Right ventricle myocardium superior (tissue), 1 donor: ENCODE measurements around the gene MBNL2. TPM values are rescaled to one million over a fixed set of nuclear protein-coding genes. Genes with fewer than 3 reads are reported as not detected.
"Not testable (repeated sequence)": the region's sequence is repeated elsewhere in the genome, so short reads cannot be mapped to it uniquely, and the experiment has no call there.

Source experiments
- ATAC-seq: fragments of 200-7000 bp; cut with Tn5 transposase; one replicate; pipeline ENCODE4 v1.9.1; 2020; ENCODE audit warnings: mild to moderate bottlenecking; ENCODE audit not compliant: poor library complexity
- DNase-seq: peaks from one replicate; pipeline ENCODE4 v3.0.0-alpha.2; 2020
- intact Hi-C: fragments of 100-400 bp; cut with DNase I; formaldehyde crosslinking; loops from one replicate; pipeline ENCODE4 v1.11.2; 2022
- total RNA-seq: library from RNA; stranded (reverse); fragmentation: NEBNext Ultra II Directional; extraction: Animal tissue kit (Norgen Biotek cat#: 25700); gene quantifications from one replicate; pipeline ENCODE4 v1.2.1, GENCODE V29; 2021
- donor health status: DM: no; HTN: yes; CAD: no; lungs with severe emphysema.

Gene MBNL2
- total RNA-seq, 1 donor from 2014 or later: 69.3 TPM

DNA sequence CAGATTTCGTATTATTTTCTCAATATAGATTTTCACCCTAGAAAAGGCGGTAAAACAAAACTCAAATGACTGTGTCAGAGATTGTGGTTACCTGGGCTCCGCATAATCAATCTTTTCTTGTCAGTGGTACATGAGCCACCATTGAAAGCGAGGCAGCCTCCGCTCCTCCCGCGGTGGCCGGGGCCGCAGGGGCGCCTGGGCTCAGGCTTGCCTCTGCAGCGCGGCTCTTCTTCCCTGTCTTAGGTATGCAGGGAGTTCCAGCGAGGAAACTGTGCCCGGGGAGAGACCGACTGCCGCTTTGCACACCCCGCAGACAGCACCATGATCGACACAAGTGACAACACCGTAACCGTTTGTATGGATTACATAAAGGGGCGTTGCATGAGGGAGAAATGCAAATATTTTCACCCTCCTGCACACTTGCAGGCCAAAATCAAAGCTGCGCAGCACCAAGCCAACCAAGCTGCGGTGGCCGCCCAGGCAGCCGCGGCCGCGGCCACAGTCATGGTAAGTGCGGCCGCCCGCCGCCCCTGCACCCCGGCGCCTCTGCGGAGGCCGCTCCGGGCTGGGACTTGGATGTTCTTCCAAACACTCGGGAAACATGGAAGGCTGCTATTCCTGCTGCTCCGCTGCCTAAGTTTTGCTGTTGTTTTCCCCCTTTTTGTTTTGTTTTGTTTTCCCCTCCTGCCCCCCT, 124.6 kb downstream of the MBNL2 start:
- ATAC-seq (no peak), DNase-seq (no peak)
- intact Hi-C loops: no loop called here

DNA sequence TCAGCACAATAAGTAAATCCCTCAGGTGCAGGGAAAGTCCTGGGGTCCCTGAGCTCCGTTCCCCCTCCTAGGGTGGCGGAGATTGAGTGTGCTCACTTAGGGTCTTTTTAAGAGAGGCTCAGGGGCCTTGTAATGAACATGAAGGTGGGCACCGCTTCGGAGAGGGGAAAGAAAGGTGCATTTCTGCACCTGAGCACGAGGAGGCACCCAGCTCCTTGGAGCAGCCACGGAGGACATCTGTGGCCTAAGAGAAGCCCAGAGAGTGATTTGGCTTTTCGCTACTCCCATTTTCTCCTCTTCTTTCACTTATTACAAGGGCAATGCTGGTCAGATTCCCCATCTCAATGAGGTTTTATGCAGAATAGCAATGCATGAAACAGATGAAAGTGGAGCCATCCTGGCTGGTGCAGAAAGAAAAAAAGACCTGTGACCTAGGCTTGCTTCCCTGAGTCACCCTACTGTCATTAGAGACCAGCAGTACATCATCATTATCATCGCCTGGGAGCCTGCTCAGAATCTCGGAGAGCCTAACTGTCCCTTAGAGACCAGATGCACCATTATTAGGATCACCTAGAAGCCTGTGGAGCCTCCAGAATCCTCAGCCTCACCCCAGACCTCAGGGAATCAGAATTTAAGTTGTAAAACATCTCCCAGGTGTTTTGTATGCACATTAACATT, 125.3 kb downstream of the MBNL2 start:
- DNase-seq: no peak
- ATAC-seq: no peak
- intact Hi-C loops: no loop called here

DNA sequence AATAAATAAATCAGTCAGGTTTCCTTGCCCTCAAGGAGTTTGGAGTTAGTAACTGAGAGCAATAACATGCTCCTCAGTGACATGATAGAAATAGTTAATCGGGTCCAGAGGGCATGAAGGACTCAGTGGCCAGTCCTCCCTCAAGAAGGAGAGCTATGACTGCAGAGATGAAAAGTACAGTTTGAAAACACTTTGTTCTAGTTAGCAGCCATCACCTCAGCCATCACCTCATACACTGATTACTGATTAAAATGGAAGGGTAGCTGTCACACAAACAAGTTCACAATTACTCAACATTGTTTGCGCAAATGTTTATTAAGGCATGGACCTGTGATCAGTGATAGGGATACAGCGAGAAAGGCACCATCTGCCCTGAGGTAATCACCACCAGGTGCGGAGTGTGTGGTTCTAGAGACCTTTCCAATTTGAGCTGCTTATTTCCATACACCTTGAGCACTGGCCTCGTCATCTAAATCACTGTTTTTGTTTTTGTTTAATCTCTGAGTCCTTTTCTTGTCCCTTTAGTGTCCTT, 126.5 kb downstream of the MBNL2 start:
- intact Hi-C loops: no loop called here
- ATAC-seq: no peak
- no peak for DNase-seq

DNA sequence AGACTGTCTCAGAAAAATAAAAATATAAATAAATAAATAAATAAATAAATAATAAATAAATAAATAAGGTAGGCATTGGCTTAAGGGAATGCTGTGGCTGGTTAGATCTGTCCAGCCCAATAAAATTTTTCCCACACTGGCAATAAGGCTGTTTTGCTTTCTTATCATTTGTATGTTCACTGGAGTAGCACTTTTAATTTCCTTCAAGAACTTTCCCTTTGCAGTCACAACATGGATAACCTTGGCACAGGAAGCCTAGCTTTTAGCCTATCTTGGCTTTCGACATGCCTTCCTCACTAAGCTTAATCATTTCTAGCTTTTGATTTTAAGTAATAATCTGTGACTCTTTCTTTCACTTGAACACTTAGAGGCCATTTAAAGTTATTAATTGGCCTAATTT, 129.9 kb downstream of the MBNL2 start:
- intact Hi-C loops, DNase-seq: not testable (repeated sequence)
- ATAC-seq: peak; percentile 23

DNA sequence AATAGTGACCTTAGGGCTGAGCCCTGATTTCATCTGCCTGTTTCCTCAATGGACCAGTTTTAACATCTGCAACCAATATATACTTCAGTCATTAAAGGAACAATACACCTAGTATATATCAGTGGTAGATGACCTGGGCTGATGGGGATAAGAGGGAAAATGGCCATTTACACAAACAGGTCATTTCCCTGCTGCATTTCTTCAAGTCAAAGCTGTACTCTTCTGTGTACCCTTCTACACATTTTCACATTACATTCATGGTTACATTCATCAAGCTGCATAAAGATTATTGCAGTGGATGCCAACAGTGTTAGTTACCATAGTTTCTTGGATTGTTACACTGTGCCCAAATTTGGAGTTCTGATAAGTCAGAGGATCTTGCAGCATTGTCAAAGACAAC, 130.7 kb downstream of the MBNL2 start:
- ATAC-seq: no peak
- intact Hi-C loops: no loop called here

DNA sequence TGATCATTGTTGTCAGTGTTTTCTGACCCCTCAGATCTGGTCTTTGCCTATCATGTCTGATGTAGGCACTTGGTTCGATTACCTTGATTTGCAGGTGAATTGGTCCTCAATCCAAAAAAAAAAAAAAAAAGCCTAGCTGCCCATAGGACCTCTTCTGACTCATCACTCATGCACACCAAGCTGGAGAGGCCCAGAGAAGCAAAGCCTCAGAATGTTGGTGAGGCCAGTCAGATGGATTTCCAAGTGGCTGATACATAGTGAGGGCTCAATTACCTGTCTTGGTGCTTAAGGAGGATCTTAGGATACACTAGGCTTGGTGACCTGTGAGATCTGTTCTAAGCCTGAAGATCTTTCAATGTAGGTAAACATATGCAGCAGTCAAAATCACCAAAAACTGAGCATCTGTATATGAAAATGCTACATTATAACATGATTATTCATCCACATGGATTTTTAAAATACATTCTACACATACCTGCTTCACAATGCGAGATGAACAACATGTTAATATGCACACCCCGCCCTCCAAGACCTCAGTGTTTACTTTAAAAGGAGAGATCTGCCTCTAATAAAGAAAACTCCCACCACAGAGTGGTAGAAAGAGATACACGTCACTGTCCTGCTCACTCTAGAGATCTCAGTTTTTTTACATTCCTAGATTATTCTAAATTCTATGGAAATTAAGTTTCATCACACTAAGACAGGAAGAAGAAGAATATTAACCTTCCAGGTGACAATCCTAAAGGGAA, 132.0 kb downstream of the MBNL2 start:
- DNase-seq (no peak), ATAC-seq (no peak)
- intact Hi-C loops: no loop called here

More for the DNA sequence above, 130.7 kb downstream of the MBNL2 start:
- no peak for DNase-seq

DNA sequence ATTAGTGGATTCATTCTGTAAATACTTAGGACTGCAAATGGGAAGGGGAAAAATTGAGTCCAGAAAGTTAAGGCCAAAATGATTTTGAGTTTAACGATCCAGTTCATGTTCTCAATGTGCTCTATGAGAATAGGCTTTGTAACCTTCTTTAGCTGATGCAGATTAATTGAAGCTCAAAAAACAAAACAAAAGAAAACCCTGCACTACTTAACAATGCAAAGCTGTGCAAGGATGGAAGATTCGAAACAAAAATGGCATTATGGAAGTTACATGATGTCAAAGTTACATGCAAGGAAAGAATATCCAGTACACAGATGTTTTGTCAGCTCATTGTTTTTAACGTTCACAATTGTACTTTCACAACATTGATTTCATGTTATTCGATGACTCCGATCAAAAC, 132.7 kb downstream of the MBNL2 start:
- no peak for DNase-seq
- intact Hi-C loops: loop anchor here (5.0 kb wide), 2 partner anchors 133 to 243 kb away; partner anchors contain the start of gene MBNL2
- ATAC-seq: no peak

DNA sequence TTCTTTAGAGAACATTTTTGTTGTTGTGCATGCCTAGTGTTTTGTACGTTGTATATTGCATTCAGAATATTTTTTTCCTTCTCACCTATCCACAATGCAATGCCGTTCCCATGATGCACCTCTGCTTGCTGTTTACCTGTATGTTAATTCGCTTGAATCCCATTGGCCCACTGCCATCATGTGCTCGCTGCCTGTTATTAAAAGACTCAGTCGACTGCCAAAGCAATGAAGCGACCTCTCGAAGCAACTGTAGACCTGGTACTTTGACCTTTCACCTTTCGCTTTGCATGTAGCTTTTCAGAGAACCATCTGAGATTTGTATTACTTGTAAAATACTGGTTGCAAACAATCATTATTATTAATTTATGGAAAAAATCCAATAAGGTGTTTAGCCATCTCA, 134.5 kb downstream of the MBNL2 start:
- intact Hi-C loops: loop anchor here (5.0 kb wide), 2 partner anchors 134 to 244 kb away; partner anchors contain the start of gene MBNL2

DNA sequence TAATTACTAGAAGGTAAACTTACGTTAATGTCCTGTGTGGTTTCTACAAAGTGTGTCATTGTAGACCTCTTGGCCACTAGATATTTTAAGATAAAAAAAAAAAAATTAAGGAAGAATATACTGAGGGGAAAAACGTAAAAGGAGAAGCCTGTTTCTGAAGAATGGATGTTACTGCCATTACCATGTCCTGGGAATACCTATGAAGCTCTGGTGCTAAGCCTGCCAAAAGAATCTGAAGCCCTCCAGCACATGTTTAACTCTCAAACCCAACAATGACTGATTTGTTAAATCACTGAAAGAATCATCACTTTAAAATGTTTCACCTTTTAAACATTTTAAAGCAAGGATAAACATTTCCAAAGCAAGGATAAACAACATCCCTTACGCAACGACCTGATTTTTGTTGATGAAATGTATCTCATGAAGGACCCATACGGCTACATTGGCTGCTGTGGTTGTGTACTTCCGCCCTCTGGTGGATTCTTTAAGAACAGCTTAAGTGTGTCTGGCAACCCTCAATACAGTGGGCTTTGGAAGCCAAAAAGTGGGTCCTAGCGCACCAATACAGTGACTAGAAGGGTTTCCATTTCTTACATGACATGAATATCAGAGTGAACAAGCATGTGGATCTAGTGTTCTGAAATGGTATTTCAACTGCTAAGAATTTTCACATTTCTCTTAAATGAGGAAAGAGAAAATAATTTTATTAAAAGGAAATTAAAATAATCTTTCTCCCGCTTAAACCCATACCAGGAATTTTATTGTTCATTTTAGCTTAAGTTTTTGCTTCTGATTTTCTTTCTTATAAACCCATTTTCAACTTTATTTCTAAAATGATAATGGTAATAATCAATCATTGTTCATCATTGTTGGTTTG, 137.3 kb downstream of the MBNL2 start:
- ATAC-seq (peak; percentile 92), DNase-seq (no peak)
- intact Hi-C loops: loop anchor here (5.0 kb wide), 2 partner anchors 137 to 247 kb away; partner anchors contain the start of gene MBNL2

More for the DNA sequence above, 134.5 kb downstream of the MBNL2 start:
- DNase-seq (no peak), ATAC-seq (no peak)

DNA sequence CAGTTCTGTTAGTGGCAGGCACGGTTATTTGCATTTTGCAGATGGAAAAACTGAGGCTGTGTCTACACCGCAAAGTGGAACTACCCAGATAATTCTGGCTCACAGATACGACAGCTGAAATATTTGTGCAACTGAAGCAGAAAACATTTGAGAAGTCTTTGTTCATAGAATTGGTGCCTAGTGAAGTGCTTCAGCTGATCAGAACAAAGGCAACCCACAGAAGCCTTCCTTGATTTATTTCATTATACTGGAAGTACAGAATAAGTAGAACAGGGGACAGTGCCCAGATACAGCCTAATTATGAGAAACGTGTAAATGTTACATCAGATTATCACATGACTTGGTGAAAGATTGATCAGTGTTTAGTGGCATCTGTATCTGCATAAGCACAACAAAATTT, 138.5 kb downstream of the MBNL2 start:
- DNase-seq (no peak), ATAC-seq (no peak)
- intact Hi-C loops: no loop called here

DNA sequence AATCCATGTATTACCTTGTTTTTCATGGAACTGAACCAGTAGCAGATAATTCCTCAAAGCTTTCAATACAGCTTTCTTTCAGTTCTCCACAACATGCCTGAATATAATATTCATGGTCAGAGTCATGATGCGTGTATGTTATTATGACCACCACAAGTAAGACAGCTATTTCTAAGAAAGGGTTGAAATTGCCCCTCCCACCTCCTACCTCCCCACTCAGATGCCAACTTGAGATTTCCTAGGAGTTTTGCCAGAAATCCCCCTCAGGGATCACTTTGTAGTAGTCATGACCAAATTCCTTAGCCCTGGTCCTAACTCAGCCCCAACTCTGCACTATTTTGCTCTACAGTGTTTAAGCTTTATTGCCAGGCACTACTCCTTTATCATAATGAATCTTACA, 141.9 kb downstream of the MBNL2 start:
- DNase-seq (no peak), ATAC-seq (no peak)
- intact Hi-C loops: no loop called here

DNA sequence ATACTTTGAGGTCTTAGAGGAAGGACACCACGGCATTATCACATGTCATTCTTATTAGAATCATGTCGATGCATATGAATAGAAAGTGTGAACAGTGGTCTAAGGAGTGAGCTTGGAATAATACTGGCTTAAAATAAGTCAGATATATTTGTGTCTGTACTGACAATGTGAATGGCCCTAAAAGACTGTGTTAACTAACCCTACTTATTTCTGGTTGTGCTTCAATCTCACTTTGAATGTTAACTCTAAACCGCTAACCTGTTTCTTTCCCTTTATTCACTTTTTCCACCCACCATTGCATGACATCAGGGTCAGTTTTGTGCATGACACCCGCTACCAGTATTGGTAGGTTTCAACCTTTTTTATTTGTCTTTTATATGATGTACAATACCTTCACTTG, 142.7 kb downstream of the MBNL2 start:
- intact Hi-C loops: no loop called here
- ATAC-seq (no peak), DNase-seq (no peak)

DNA sequence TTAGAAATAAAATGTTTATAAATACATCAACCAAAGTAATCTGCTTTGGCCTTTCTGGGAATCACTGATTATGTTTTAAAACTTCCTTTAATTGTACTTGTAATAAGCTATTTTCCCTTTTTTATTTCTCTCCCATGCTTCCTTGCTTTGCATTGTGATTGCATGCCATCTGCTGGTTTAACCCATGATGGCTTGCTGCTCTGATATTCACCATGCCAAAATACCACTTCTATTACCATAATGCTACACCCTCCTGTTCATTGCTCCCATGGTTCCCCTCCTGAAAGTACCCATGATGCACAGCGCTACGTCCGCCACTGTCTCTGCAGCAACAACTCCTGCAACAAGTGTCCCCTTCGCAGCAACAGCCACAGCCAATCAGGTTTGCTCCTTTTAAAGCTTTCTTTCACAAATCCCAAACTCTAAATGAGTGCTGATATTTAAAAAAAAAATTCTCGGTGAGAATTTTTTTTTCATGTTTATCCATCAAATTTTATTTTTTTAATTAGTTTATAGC, 144.1 kb downstream of the MBNL2 start:
- intact Hi-C loops: no loop called here
- DNase-seq (no peak), ATAC-seq (no peak)

DNA sequence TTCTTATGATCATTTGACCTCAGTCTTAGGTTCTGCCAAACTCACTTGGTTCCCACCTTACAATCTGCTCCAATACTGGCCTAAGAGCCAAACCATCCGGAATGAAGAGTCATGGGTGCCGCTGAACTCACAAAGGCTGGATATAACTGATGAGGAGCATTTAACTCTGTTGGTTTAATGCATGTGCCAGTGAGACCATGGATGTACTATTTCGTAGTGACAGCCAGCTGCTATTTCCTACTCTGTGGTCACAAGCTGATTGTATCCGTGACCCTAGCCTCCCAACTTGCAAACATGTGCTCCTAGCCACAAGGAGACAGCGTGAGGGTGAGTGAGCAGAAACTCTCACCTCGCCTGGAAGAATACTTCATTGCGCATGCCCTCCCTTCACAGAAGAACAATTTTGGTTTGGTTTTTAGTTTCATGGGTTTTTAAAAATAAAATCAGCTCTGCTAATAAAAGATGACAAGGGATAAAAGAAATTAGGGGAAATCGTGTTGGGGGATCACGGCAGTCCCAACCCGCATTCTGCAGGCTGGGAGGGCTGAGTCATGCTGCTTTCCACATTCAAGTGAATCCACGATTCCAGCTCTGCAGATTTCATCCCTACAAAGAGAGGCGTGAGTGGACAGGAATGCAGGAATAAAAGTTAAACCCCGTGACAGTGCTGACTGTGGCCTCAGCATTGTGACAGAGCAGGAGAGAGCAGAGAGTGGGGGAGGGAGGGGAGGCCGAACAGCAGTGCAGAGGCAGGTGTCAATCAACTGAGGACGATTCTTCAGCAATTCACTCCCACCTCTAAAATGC, 145.1 kb downstream of the MBNL2 start:
- no peak for ATAC-seq
- intact Hi-C loops: no loop called here
- no peak for DNase-seq

DNA sequence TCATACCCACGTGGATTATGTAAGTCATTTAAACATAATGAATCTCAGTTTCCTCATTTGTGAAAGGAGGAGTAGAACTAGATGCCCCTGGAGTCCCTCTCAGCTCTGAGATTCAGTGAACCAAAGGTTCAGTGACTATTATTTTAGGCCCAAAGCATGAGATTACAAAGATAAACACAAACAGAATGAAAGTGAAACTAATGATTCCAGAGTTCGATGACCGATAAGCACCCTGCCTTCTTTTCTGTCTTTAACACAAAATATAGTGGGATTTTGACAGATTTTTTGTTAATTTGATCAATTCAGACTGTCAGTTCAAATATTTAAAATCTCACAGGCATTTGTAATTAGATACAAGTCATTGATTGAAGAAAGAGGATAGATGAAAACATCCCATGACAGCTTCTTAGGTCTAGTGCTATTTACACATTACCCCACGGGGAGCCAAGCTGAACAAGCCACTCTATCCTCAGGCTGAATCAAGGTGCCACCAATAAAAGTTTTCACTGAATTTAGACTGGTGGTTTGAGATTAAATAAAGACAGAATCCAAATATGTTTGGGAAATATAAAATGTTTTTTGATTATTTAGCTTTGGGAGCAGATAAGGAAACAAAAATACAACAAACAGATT, 147.2 kb downstream of the MBNL2 start:
- ATAC-seq: peak; percentile 48
- intact Hi-C loops: no loop called here
- DNase-seq: no peak

DNA sequence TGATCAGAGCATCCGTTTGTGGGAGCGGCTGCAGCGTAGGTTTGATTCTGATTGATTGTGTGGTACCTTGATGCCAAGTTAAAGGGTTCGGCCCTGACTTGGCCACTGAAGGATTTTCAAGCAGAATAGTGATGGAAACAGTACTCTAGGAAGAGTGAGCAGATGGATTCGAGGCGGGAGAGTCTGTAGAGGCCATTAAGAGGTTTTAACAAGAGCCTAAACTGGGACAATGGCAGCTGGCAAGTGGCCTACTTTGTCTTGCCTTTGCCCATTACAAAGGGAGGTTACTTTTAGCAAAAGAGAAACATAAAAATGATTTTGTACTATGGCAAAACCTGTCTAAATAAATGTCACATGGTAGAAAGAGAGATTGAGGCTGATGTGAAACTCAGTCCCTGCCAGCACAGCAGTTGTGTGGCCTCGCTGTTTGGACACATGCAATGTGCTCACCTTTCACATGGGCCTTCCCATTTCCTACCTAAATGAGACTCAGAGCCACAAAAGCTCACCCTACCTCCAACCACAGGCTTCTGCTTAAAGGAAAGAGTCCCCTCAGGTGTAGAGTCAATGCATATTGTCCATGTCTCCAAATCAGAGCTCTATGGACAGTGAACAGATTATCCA, 149.5 kb downstream of the MBNL2 start:
- no peak for ATAC-seq
- intact Hi-C loops: loop anchor here (10.0 kb wide), 1 partner anchor 347 kb away; no protein-coding TSS in a partner anchor
- DNase-seq: no peak
